HepG2 (cell line): Measurements from ENCODE around the gene TNFSF12. TPM values are rescaled to one million over a fixed set of nuclear protein-coding genes. Genes with fewer than 3 reads are reported as not detected.
A peak's percentile ranks its signal among the peaks of the same experiment; 100 is the strongest.

Source experiments
- ATAC-seq: fragments of 200-7000 bp; cut with Tn5 transposase; 3 replicates; pipeline ENCODE4 v1.9.1; 2020; ENCODE audit warnings: mild to moderate bottlenecking, moderate library complexity
- BruUV-seq: library from RNA; stranded (reverse); fragments of 400-500 nt; replicated peaks from 2 replicates; lab custom pipeline; 2021; lab: Mats Ljungman, UMichigan
- CTCF ChIA-PET: fragments of 300-600 bp; formaldehyde crosslinking; extraction: SDS; loops from one replicate; lab custom pipeline; 2021; ENCODE audit warnings: low total read pairs, inconsistent platforms, low intra/inter-chr PET ratio; lab: Yijun Ruan, JAX
- POLR2A ChIA-PET: fragments of 350-600 bp; sonication (Branson Sonifier 250); formaldehyde crosslinking; loops from one replicate; lab custom pipeline; 2020; ENCODE audit warnings: antibody characterized with exemption, inconsistent platforms; lab: Yijun Ruan, JAX
- DNase-seq: peaks from one replicate; pipeline ENCODE4 v3.0.0-alpha.2; 2015; ENCODE audit warnings: low spot score
- FAIRE-seq: peaks from 3 replicates; lab custom pipeline; 2011; peaks lifted over from hg19 to GRCh38; lab: Jason Lieb, UNC
- H2AFZ ChIP-seq: one replicate; pipeline ENCODE4 v1.6.1; 2011; ENCODE audit warnings: low read length, inconsistent platforms
- H3K27ac ChIP-seq: fragments of 300-600 bp; 3 replicates; pipeline ENCODE4 v1.8.0; 2011; ENCODE audit warnings: mixed run types, mild to moderate bottlenecking, mixed read lengths, low read length, inconsistent platforms; ENCODE audit not compliant: insufficient read depth; ENCODE audit errors: extremely low read length
- H3K27me3 ChIP-seq, 2 experiments: fragments of 200-600 bp in 1 of 2; 2 replicates in 1 of 2; 3 replicates in 1 of 2; pipeline versions ENCODE4 v1.6.0 to v1.8.0; 2011; ENCODE audit warnings: low read length in 2 of 2, mild to moderate bottlenecking in 2 of 2, moderate library complexity in 2 of 2, inconsistent platforms in 1 of 2; ENCODE audit not compliant: insufficient read depth in 2 of 2, control insufficient read depth in 1 of 2
- H3K36me3 ChIP-seq, 2 experiments: fragments of 200-600 bp in 1 of 2; replicated peaks in 1 of 2; 2 replicates in 1 of 2; 3 replicates in 1 of 2; pipeline versions ENCODE4 v1.5.1 to v1.8.0; 2011; ENCODE audit warnings: low read length in 2 of 2, inconsistent platforms in 1 of 2; ENCODE audit not compliant: insufficient read depth in 2 of 2, control insufficient read depth in 1 of 2
- H3K4me1 ChIP-seq: 2 replicates; pipeline ENCODE4 v1.5.1; 2012; ENCODE audit warnings: low read length, inconsistent platforms; ENCODE audit not compliant: insufficient read depth
- H3K4me2 ChIP-seq: 2 replicates; pipeline ENCODE4 v1.6.0; 2011; ENCODE audit warnings: low read depth, low read length, inconsistent platforms
- H3K4me3 ChIP-seq, 3 experiments: fragments of 200-600 bp in 1 of 3; sonication (generic), shearing (Covaris generic) in 1 of 3; replicated peaks in 1 of 3; 2 replicates each; pipeline ENCODE4 v1.5.1; 2011 to 2016; ENCODE audit warnings: low read length in 3 of 3, inconsistent platforms in 2 of 3, low read depth in 2 of 3, mild to moderate bottlenecking in 2 of 3, control low read depth in 1 of 3, mixed read lengths in 1 of 3; ENCODE audit not compliant: insufficient read depth in 1 of 3
- H3K79me2 ChIP-seq: one replicate; pipeline ENCODE4 v1.6.1; 2011; ENCODE audit warnings: low read length, inconsistent platforms; ENCODE audit not compliant: insufficient read depth
- H3K9ac ChIP-seq: 2 replicates; pipeline ENCODE4 v1.6.0; 2011; ENCODE audit warnings: mild to moderate bottlenecking, low read depth, low read length, inconsistent platforms; ENCODE audit not compliant: insufficient read depth
- H3K9me3 ChIP-seq: 2 replicates; pipeline ENCODE4 v1.5.1; 2012; ENCODE audit warnings: mild to moderate bottlenecking, low read length
- H4K20me1 ChIP-seq: 2 replicates; pipeline ENCODE4 v1.6.0; 2011; ENCODE audit warnings: inconsistent platforms, mild to moderate bottlenecking, low read length, moderate library complexity; ENCODE audit not compliant: insufficient read depth
- AGO2 ChIP-seq: fragments of 200-400 bp; formaldehyde crosslinking; optimal IDR thresholded peaks from 2 replicates; pipeline ENCODE3; 2017; ENCODE audit warnings: mild to moderate bottlenecking, low read depth, low read length, moderate library complexity
- GABPA ChIP-seq, 2 experiments: IDR thresholded peaks; 2 replicates each; pipeline ENCODE4 v1.6.1; 2011 to 2016; ENCODE audit warnings: low read depth in 2 of 2, low read length in 1 of 2, missing biosample characterization in 1 of 2, missing genetic modification characterization in 1 of 2
- GABPB1 ChIP-seq: IDR thresholded peaks from 2 replicates; pipeline ENCODE4 v1.6.1; 2016; ENCODE audit warnings: mild to moderate bottlenecking, missing genetic modification reagents, moderate library complexity, missing compliant biosample characterization
- MATR3 ChIP-seq: sonication (generic); formaldehyde crosslinking; IDR thresholded peaks from 2 replicates; pipeline ENCODE4 v1.4.0; 2020; ENCODE audit warnings: missing genetic modification reagents
- SRSF9 ChIP-seq: fragments of 200-400 bp; formaldehyde crosslinking; IDR thresholded peaks from 2 replicates; pipeline ENCODE4 v1.6.1; 2018; ENCODE audit warnings: borderline replicate concordance, mild to moderate bottlenecking, low read depth, low read length; ENCODE audit not compliant: insufficient read depth, poor library complexity, severe bottlenecking
- STAT6 ChIP-seq: sonication (generic); formaldehyde crosslinking; IDR thresholded peaks from 2 replicates; pipeline ENCODE4 v1.4.0; 2020; ENCODE audit warnings: missing genetic modification reagents, mild to moderate bottlenecking, borderline replicate concordance
- TCF12 ChIP-seq, 2 experiments: fragments of 450-650 bp in 1 of 2; sonication (generic) in 1 of 2; formaldehyde crosslinking in 1 of 2; IDR thresholded peaks; 2 replicates each; pipeline versions ENCODE4 v1.6.1 to v1.8.0; 2017 to 2022; ENCODE audit warnings: antibody characterized with exemption in 1 of 2, mild to moderate bottlenecking in 1 of 2, missing genetic modification reagents in 1 of 2, moderate library complexity in 1 of 2
- TEAD3 ChIP-seq: optimal IDR thresholded peaks from 2 replicates; pipeline ENCODE3; 2016; ENCODE audit warnings: borderline replicate concordance
- ZBED4 ChIP-seq: sonication (generic); formaldehyde crosslinking; IDR thresholded peaks from 2 replicates; pipeline ENCODE4 v1.4.0; 2020; ENCODE audit warnings: missing genetic modification reagents, borderline replicate concordance
- ZBTB14 ChIP-seq: sonication (generic); formaldehyde crosslinking; IDR thresholded peaks from 2 replicates; pipeline ENCODE4 v1.4.0; 2020; ENCODE audit warnings: missing genetic modification reagents
- ZFP62 ChIP-seq: sonication (generic); formaldehyde crosslinking; IDR thresholded peaks from 2 replicates; pipeline ENCODE4 v1.4.0; 2020; ENCODE audit warnings: missing genetic modification reagents
- ZNF143 ChIP-seq: sonication (generic); formaldehyde crosslinking; IDR thresholded peaks from 2 replicates; pipeline ENCODE4 v1.4.0; 2020; ENCODE audit warnings: missing genetic modification reagents
- ZNF775 ChIP-seq: sonication (generic); formaldehyde crosslinking; IDR thresholded peaks from 2 replicates; pipeline ENCODE4 v1.4.0; 2020; ENCODE audit warnings: missing genetic modification reagents, mild to moderate bottlenecking, moderate library complexity, borderline replicate concordance
- WGBS: methylation state at CpG from one replicate; pipeline ENCODE4 v1.1.6; 2017; ENCODE audit warnings: low lambda C conversion rate; 5-methylcytosine and 5-hydroxymethylcytosine counted together
- in situ Hi-C: cut with HindIII; loops from 2 replicates; pipeline ENCODE4 v1.10.0; 2017; ENCODE audit warnings: low pct_unique_long_range_greater_than_20kb; ENCODE audit not compliant: extremely low pct_ligation_motif_present
- intact Hi-C: fragments of 100-400 bp; cut with micrococcal nuclease; formaldehyde crosslinking; loops from one replicate; pipeline ENCODE4 v1.10.0; 2022; ENCODE audit not compliant: unreplicated experiment
- polyA plus RNA-seq, 8 experiments: library from polyadenylated mRNA; depleted of rRNA in 3 of 8; stranded (reverse) in 7 of 8; unstranded in 1 of 8; fragments of >200 nt; fragmentation: Illumina TruSeq in 4 of 8; extraction: Trizol in 4 of 8; gene quantifications; 2 replicates each; pipeline versions ENCODE4 v1.2.1 to v1.2.3, GENCODE V29; 2011 to 2016; ENCODE audit warnings: low read depth in 4 of 8, missing spikeins in 1 of 8, mixed read lengths in 1 of 8; ENCODE audit not compliant: insufficient read depth in 1 of 8
- total RNA-seq, 5 experiments: library from RNA; depleted of rRNA; stranded (reverse); fragments of >200 nt; fragmentation: Illumina TruSeq; extraction: Trizol; gene quantifications; 2 replicates each; pipeline ENCODE4 v1.2.3, GENCODE V29; 2016; ENCODE audit warnings: low read depth in 1 of 5

The TNFSF12 gene
- total and polyA plus RNA-seq, 2 of the 13 experiments (the other 11 are each of a cell fraction or from before 2014, with no cell fraction given) = 0.93 to 7.2 TPM

GRCh38 chr17:7582396-7583252 lies 33.8 kb downstream of the TNFSF12 start:
- H4K20me1 ChIP-seq = peaks cover 17% of the 10 kb centered on the region
- no peak for ATAC-seq
- H3K4me3 ChIP-seq = peak overlapping the region in 2 of 3 experiments; percentile 77 to 83; a peak in 2 of 6 replicates
- BruUV-seq = no TSS peak
- H3K9ac ChIP-seq = peak overlapping the region; percentile 97
- peaks cover 25% of the 10 kb centered on the region for H3K79me2 ChIP-seq
- in situ Hi-C loops (no loop called here), intact Hi-C loops (loop anchor here (1.0 kb wide), 1 partner anchor 32 kb away; the partner anchor contains the start of gene FXR2)
- 96% methylated on average over 11 of the region's 36 CpGs for WGBS
- DNase-seq = no peak
- no peak overlapping the region for H2AFZ ChIP-seq
- FAIRE-seq = no peak
- H3K27me3 ChIP-seq = no peaks in the 10 kb centered on the region; a peak in 1 of 5 replicates
- peaks cover 63% of the 10 kb centered on the region for H3K4me1 ChIP-seq
- peak overlapping the region; percentile 92 for H3K4me2 ChIP-seq
- peaks cover 5 to 22% of the 10 kb centered on the region in 2 experiments for H3K36me3 ChIP-seq
- H3K27ac ChIP-seq = peak overlapping the region; percentile 96
- ChIA-PET POLR2A (interaction anchor here (1.1 to 4.5 kb wide), 8 partner anchors 8 to 105 kb away, joined by 3 to 89 read pairs (median 11); partner anchors contain the start of genes ATP1B2, SAT2, SLC35G6 and TP53), CTCF (no interaction called here)
- H3K9me3 ChIP-seq = no peaks in the 10 kb centered on the region
- TF ChIP-seq GABPA (IDR thresholded peaks at IDR 0.05; ENCODE audit: low read depth, low read length) (no peak), GABPA (CRISPR knock-in tag; IDR thresholded peaks at IDR 0.05; ENCODE audit: low read depth) (no peak), ZFP62 (CRISPR knock-in tag) (no peak), AGO2 (peak; percentile 92), ZNF143 (no peak), ZNF775 (CRISPR knock-in tag) (no peak), MATR3 (CRISPR knock-in tag) (no peak), SRSF9 (no peak), ZBTB14 (CRISPR knock-in tag) (no peak), ZBED4 (no peak), STAT6 (CRISPR knock-in tag) (no peak), GABPB1 (CRISPR knock-in tag) (no peak), TCF12 (IDR thresholded peaks at IDR 0.05) (no peak), TCF12 (CRISPR knock-in tag; IDR thresholded peaks at IDR 0.05) (no peak), TEAD3 (CRISPR knock-in tag) (no peak)
